ENCODE measurements around the gene LARGE2. TPM values are rescaled to one million over a fixed set of nuclear protein-coding genes. Genes with fewer than 3 reads are reported as not detected.

Gene LARGE2
- total and polyA plus RNA-seq, 2 experiments from 2014 or later: 89.8 to 107 TPM

- H3K4me1 ChIP-seq (ENCODE audit: insufficient read depth): peaks cover 6% of the 10 kb centered on the region
- no peaks in the 10 kb centered on the region for H3K27me3 ChIP-seq (ENCODE audit: insufficient read depth)
- Mint-ChIP-seq H3K36me3 (ENCODE audit: low read depth) (peaks cover 8% of the 10 kb centered on the region; the same call in 2 of the 3 replicates), H3K4me1 (peaks cover 3% of the 10 kb centered on the region; the same call in 2 of the 3 replicates), H3K27ac (no peak overlapping the region), H3K4me3 (no peak overlapping the region), H3K27me3 (ENCODE audit: insufficient read depth, low read depth, poor library complexity) (peaks cover 19% of the 10 kb centered on the region), H3K9me3 (no peaks in the 10 kb centered on the region)
- ATAC-seq (no peak), DNase-seq (ENCODE audit: low spot score) (no peak)
- TF ChIP-seq NANOG (IDR thresholded peaks at IDR 0.05; ENCODE audit: borderline replicate concordance) (no peak), EZH2 (IDR thresholded peaks at IDR 0.05; ENCODE audit: low read depth, unreplicated experiment) (no peak), CREB1 (CRISPR knock-in tag; IDR thresholded peaks at IDR 0.05; ENCODE audit: low read depth) (no peak), ZNF114 (CRISPR knock-in tag; IDR thresholded peaks at IDR 0.05) (no peak), JUNB (IDR thresholded peaks at IDR 0.05; ENCODE audit: unreplicated experiment) (no peak), STAT1 (IDR thresholded peaks at IDR 0.05; ENCODE audit: unreplicated experiment) (no peak), REST (IDR thresholded peaks at IDR 0.05; ENCODE audit: unreplicated experiment) (no peak)
- H3K79me2 ChIP-seq (replicated peaks; ENCODE audit: insufficient read depth): peaks cover 8% of the 10 kb centered on the region
- no peak overlapping the region for H3K27ac ChIP-seq (ENCODE audit: low read depth)
- peaks cover 8% of the 10 kb centered on the region for H4K20me1 ChIP-seq (replicated peaks; ENCODE audit: insufficient read depth)
- H3F3A ChIP-seq (replicated peaks; ENCODE audit: low read depth): peaks cover 12% of the 10 kb centered on the region
- no peak overlapping the region for H3K4me2 ChIP-seq
- H3K36me3 ChIP-seq (ENCODE audit: insufficient read depth): no peaks in the 10 kb centered on the region
- no peak overlapping the region for H3K4me3 ChIP-seq
- no peaks in the 10 kb centered on the region for H3K9me2 ChIP-seq (ENCODE audit: insufficient read depth)
- no peak overlapping the region for H2AFZ ChIP-seq
Observed at GRCh38 chr11:45913514-45913913, 8.9 kb upstream of the LARGE2 start.

DNA sequence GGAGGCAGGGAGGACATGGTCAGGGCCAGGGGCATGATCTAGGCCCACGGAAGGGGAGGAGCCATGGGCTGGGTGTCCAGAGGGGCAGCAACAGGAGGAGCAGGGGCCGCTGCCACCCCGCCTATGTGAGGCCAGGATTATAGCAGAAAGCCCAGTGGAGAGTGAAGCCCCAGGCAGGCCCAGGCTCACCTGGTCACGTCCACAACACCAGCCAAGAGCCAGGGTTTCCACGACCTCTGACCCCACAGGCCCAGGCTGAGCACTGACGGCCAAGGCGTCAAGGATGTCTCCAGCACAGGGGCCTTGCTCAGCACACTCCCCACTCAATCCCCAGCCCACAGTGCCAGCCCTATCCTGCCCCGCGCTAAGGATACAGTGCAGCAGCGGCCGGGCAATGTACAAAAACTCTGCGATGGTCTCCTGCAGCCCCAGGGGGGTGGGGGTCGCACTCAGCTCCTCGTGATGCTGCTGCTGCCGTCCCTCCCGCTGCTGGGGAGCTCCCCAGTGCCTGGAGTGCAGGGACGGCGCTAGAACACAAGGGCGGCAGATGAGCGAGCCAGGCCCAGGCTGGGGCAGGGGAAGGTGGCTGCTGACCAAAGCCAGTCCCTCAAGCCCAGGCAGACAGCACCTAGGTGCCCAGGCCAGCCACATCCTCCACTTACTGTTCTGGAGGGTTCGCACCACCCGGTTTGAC lies 8.4 kb upstream of the LARGE2 start:
- peaks cover 8% of the 10 kb centered on the region for H3K79me2 ChIP-seq (replicated peaks; ENCODE audit: insufficient read depth)
- no peak overlapping the region for H3K4me3 Mint-ChIP-seq
- H3K4me2 ChIP-seq: no peak overlapping the region
- peaks cover 8% of the 10 kb centered on the region for H4K20me1 ChIP-seq (replicated peaks; ENCODE audit: insufficient read depth)
- H3K36me3 Mint-ChIP-seq (ENCODE audit: low read depth): peaks cover 8% of the 10 kb centered on the region; the same call in 1 of the 3 replicates
- H3K4me3 ChIP-seq: no peak overlapping the region
- no peak overlapping the region for H2AFZ ChIP-seq
- no peak overlapping the region for H3K27ac ChIP-seq (ENCODE audit: low read depth)
- H3K27ac Mint-ChIP-seq: no peak overlapping the region
- ATAC-seq (no peak), DNase-seq (ENCODE audit: low spot score) (no peak)
- H3K27me3 ChIP-seq (ENCODE audit: insufficient read depth): no peaks in the 10 kb centered on the region
- no peaks in the 10 kb centered on the region for H3K9me3 Mint-ChIP-seq
- no peaks in the 10 kb centered on the region for H3K9me2 ChIP-seq (ENCODE audit: insufficient read depth)
- H3K4me1 ChIP-seq (ENCODE audit: insufficient read depth): peaks cover 9% of the 10 kb centered on the region
- H3K36me3 ChIP-seq (ENCODE audit: insufficient read depth): no peaks in the 10 kb centered on the region
- peaks cover 5% of the 10 kb centered on the region; the same call in 2 of the 3 replicates for H3K4me1 Mint-ChIP-seq
- H3K27me3 Mint-ChIP-seq (ENCODE audit: insufficient read depth, low read depth, poor library complexity): peaks cover 15% of the 10 kb centered on the region
- peaks cover 12% of the 10 kb centered on the region for H3F3A ChIP-seq (replicated peaks; ENCODE audit: low read depth)
- no peak for TF ChIP-seq REST (IDR thresholded peaks at IDR 0.05; ENCODE audit: unreplicated experiment)
- no peak for TF ChIP-seq ETS1 (IDR thresholded peaks at IDR 0.05)
- TF ChIP-seq CREB1 (CRISPR knock-in tag; IDR thresholded peaks at IDR 0.05; ENCODE audit: low read depth): no peak
- no peak for TF ChIP-seq POLR2AphosphoS5 (IDR thresholded peaks at IDR 0.05; ENCODE audit: low read depth)
